DMS79 (cell line): ENCODE measurements around the gene PRR13.
"Not testable (repeated sequence)": the region's sequence is repeated elsewhere in the genome, so short reads cannot be mapped to it uniquely, and the experiment has no call there.

Experiments used
- DNase-seq: peaks from one replicate; lab custom pipeline; 2025; lab: John Stamatoyannopoulos, UW

Gene PRR13

GRCh38 chr12:53439582-53439981, 2.0 kb upstream of the PRR13 start:
- not testable (repeated sequence) for DNase-seq

- DNase-seq, result no peak
Measured at GRCh38 chr12:53443955-53444354, 2.4 kb downstream of the PRR13 start.

GRCh38 chr12:53444593-53445325, 3.2 kb downstream of the PRR13 start:
- DNase-seq, result not testable (repeated sequence)

GRCh38 chr12:53450936-53451335, 9.4 kb downstream of the PRR13 start:
- DNase-seq, result no peak

GRCh38 chr12:53451661-53452158, 10.2 kb downstream of the PRR13 start, which contains the start of gene PCBP2:
Gene PCBP2, plus strand, starts transcription at chr12:53452102. Its CDS starts 2,699 bp downstream, at chr12:53454801.
- DNase-seq, result peak; percentile 93

GRCh38 chr12:53452159-53453077, 10.9 kb downstream of the PRR13 start:
- peak; percentile 14 for DNase-seq

- DNase-seq, result no peak
Measured at GRCh38 chr12:53453953-53454640, 12.6 kb downstream of the PRR13 start.

- no peak for DNase-seq
Measured at GRCh38 chr12:53454707-53455106, 13.2 kb downstream of the PRR13 start.

- DNase-seq, result no peak
Measured at GRCh38 chr12:53456654-53457366, 15.3 kb downstream of the PRR13 start.

- DNase-seq, result no peak
Measured at GRCh38 chr12:53459097-53459496, 17.6 kb downstream of the PRR13 start.

DNA sequence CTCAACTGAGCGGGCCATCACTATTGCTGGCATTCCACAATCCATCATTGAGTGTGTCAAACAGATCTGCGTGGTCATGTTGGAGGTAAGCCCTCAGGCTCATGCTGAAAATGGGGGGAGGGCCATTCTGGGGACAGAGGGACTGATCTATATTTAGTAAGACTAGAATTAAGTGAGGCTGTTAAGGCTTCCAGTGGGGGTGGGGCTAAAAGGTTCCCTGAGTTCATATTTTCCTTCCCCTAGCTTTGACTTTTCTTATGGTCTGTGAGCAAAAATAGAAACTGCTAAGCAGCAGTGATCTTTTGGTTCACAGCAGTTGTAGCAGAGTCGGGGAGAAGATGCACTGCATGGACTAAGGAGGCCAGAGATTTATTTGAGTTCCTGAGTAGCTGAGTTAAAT, 19.5 kb downstream of the PRR13 start:
- no peak for DNase-seq

DNA sequence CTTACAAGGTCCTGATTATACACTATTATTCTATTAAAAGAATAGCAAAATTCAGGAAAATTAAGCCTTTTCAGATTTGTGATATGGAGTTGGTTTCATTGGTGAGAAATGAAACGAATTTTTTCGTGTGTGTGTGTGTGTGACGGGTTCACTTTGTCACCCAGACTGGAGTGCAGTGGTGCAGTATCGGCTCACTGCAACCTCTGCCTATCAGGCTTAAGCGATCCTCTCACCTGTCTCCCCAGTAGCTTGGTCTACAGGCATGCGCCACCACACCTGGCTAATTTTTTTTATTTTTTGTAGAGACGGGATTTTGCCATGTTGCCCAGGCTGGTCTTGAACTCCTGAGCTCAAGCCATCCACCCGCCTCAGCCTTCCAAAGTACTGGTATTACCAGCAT, 20.1 kb downstream of the PRR13 start:
- no peak for DNase-seq

GRCh38 chr12:53462935-53463334, 21.4 kb downstream of the PRR13 start:
- DNase-seq, result no peak

DNA sequence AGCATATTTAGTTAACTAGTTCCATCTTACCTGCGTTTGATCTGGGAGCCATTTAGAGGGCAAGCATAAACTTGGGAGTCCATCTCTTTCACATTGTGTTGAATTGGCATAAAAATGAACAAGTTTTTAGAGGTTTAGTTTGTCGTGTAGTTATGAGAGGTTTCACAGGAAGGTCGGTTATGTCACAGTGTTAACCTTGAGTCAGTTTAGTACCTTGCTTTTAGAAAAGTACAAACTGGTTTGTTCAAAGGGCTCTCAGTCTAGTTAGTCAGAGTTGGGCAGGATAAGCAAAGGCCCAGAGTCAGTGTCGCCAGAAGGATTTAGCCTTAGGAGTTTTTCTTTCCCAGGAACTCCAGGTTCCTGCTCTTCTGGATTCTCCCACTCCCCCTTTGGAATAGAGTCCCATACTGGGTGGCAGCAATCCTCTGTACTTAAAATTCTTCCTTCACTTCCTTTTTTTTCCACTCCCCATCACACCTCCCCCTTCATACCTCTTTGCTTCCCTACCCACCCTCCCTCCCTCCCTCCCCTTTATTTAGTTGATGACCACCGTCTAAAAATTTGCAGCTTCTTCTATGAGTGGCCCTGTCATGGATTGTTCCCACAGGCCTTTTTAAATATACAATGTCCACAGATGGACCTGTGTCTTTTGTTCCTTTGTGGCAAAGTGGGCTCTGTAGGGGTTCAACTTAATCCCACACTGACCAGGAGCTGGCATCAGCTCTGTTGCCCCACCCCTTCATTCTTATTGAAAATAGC, 22.4 kb downstream of the PRR13 start:
- DNase-seq, result no peak

- DNase-seq, result no peak
Measured at GRCh38 chr12:53464685-53465418, 23.3 kb downstream of the PRR13 start.

DNA sequence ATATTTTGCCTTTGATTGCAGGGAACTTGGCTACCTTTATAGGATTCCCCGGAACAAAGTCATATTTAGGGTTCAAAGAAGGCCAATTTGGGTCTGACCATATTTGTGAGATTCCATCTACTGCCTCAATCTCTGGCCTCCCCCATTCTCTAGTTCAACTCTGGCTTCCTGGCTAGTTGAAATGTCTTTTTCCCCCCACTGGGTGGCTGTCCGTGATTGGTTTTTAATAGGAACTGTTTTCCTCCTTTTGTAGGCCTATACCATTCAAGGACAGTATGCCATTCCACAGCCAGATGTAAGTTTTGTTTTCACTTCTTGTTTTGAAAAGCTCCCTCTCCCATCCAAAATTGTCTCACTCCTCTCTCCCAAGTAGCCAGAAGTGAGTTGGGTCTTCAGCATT, 24.1 kb downstream of the PRR13 start:
- DNase-seq, result no peak

- no peak for DNase-seq
Measured at GRCh38 chr12:53466640-53467039, 25.1 kb downstream of the PRR13 start.

DNA sequence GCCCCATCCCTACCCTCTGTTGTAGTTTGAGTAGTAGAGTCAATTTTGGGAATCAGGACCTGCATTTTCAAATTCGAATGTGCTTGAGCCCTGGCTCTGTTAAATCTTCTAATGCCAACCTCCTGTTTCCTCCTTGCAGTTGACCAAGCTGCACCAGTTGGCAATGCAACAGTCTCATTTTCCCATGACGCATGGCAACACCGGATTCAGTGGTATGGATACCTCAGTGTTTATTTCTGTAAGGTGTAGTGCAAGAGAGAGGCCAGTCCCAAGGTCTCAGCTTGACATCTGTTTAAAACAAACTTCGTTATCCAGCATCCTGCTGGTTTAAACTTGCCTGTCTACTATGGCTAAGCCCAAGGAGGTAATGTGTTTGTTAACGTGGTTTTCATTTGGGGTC, 25.5 kb downstream of the PRR13 start:
- no peak for DNase-seq

DNA sequence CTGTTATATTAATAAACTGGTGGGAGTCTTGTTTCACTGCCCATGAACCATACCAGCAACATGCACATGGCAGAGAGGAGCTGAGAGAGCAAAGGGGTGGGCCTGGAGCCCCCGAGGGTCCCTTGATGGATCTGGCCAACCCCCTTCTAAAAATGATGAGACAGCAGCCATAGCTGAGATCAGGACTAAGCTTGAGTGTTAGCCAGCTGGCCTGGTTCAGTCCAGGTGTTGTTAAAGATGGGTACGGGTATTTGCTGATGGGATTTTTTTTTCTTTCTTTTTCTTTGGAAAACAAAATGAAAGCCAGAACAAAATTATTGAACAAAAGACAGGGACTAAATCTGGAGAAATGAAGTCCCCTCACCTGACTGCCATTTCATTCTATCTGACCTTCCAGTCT, 26.3 kb downstream of the PRR13 start:
- no peak for DNase-seq

GRCh38 chr12:53468282-53468681, 26.7 kb downstream of the PRR13 start:
- DNase-seq, result no peak
